Measurements from ENCODE around the gene SOX18. TPM values are rescaled to one million over a fixed set of nuclear protein-coding genes. Genes with fewer than 3 reads are reported as not detected.

SOX18 gene
- total and polyA plus RNA-seq, 2 experiments from 2014 or later, result 0.21 TPM; not detected in 1

GRCh38 chr20:64077094-64077493 lies 27.7 kb upstream of the SOX18 start:
- Mint-ChIP-seq H3K27ac (no peak overlapping the region), H3K4me1 (peaks cover 18% of the 10 kb centered on the region; the same call in 2 of the 3 replicates), H3K27me3 (ENCODE audit: insufficient read depth, low read depth, poor library complexity) (peaks cover 23% of the 10 kb centered on the region), H3K9me3 (no peaks in the 10 kb centered on the region), H3K4me3 (no peak overlapping the region), H3K36me3 (ENCODE audit: low read depth) (peaks cover 2% of the 10 kb centered on the region; the same call in 1 of the 3 replicates)
- Histone ChIP-seq H3F3A (replicated peaks; ENCODE audit: low read depth) (0 out of 2 replicates have a peak, but pooled peaks cover 5% of the 10 kb centered on the region), H3K27me3 (ENCODE audit: insufficient read depth) (peaks cover 15% of the 10 kb centered on the region; the same call in 1 of the 2 replicates), H3K27ac (ENCODE audit: low read depth) (no peak overlapping the region), H3K4me2 (no peak overlapping the region), H4K20me1 (replicated peaks; ENCODE audit: insufficient read depth) (no peaks in the 10 kb centered on the region), H2AFZ (no peak overlapping the region), H3K36me3 (ENCODE audit: insufficient read depth) (no peaks in the 10 kb centered on the region), H3K4me1 (ENCODE audit: insufficient read depth) (peaks cover 11% of the 10 kb centered on the region; the same call in 1 of the 2 replicates), H3K79me2 (replicated peaks; ENCODE audit: insufficient read depth) (no peaks in the 10 kb centered on the region), H3K4me3 (no peak overlapping the region), H3K9me2 (ENCODE audit: insufficient read depth) (no peaks in the 10 kb centered on the region)
- TF ChIP-seq CTCF (conservative IDR thresholded peaks at IDR 0.05; ENCODE audit: low read depth in 2 of 2) (no peak), NANOG (IDR thresholded peaks at IDR 0.05; ENCODE audit: borderline replicate concordance) (no peak), EZH2phosphoT487 (IDR thresholded peaks at IDR 0.05; ENCODE audit: unreplicated experiment) (no peak), ZNF331 (CRISPR knock-in tag; IDR thresholded peaks at IDR 0.05; ENCODE audit: low read depth) (no peak), JUNB (IDR thresholded peaks at IDR 0.05; ENCODE audit: unreplicated experiment) (no peak), EZH2 (IDR thresholded peaks at IDR 0.05; ENCODE audit: low read depth, unreplicated experiment) (no peak), ZNF462 (CRISPR knock-in tag; IDR thresholded peaks at IDR 0.05) (no peak), ZNF114 (CRISPR knock-in tag; IDR thresholded peaks at IDR 0.05) (no peak), STAT1 (IDR thresholded peaks at IDR 0.05; ENCODE audit: unreplicated experiment) (no peak), CREB1 (CRISPR knock-in tag; IDR thresholded peaks at IDR 0.05; ENCODE audit: low read depth) (no peak), ETS1 (IDR thresholded peaks at IDR 0.05) (no peak), POLR2AphosphoS5 (IDR thresholded peaks at IDR 0.05; ENCODE audit: low read depth) (no peak), REST (IDR thresholded peaks at IDR 0.05; ENCODE audit: unreplicated experiment) (no peak)
- DNase-seq (ENCODE audit: low spot score) (no peak), ATAC-seq (no peak)

Data from GM23338 (cell line).